GM19035 (cell line): ENCODE results near the gene DHRS12.

Experiments
- ATAC-seq: cut with Tn5 transposase; IDR thresholded peaks from one replicate; pipeline ENCODE4 v1.9.1; 2021; ENCODE audit not compliant: unreplicated experiment

Gene DHRS12

DNA sequence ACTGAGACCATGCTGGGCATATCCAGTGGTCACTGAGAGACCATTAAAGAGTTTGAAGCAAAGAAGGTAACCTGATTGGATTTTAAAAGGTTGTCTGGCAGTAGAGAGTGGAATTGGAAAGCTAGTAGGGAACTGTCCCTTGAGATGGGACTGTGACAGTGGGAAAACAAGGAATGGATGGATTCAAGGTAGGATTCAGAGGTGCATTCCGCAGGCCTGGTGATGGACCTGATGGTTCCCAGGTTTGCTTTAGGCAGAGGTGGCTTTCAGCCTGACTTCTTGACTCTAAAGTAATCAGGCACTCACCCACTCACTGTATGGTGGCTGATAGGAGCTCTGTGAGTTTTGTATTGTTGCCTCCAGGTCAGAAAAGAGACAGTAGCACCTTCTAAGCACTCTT is 73.0 kb downstream of the DHRS12 start:
- no peak for ATAC-seq

DNA sequence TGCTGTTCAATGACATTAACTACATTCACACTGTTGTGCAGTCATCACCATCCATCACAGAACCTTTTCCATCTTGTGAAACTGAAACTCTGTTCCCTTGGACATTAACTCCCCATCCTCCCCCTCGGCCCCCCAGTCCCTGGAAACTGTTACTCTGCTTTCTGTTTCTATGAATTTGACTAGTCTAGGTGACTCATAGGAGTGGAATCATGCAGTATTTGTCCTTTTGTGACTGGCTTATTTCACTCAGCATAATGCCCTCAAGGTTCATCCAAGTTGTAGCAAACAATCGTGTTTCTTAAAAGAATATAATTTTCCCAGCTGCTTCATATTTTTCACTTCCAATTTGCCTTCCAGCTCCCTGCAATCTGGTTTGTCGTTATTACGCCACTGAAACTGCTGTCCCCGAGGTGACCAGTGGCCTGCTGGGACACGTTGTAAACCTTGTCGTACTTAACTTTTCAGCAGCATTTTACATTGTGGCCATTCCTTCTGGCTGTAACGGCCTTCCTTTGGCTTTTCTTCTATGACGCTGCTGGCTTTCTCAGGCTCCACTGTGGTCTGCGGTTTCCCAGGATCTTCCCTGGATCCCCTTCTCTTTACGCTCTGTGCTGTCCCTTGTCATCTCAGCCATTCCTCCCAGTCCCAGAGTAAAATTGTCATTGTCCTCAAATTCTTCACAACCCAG is 74.0 kb downstream of the DHRS12 start:
- no peak for ATAC-seq

DNA sequence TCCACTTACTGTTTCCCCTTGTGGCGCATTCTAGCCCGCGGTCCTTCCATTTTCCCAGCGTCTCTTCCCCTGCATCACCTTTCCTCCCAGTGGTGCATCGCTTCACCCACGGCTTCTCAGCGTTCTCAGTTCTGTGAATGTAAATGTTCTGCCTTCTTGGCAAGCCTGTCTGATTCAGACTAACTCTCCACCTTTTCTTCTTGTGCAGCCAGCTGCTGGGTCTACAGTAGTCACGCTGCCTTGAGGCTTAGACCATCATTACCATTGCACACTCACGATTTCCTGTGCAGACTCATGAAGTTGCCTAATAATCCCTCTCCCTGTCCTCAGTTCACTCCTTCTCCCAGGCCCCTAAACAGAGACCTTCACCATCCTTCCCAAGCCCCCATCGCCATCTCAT is 75.0 kb downstream of the DHRS12 start:
- no peak for ATAC-seq

DNA sequence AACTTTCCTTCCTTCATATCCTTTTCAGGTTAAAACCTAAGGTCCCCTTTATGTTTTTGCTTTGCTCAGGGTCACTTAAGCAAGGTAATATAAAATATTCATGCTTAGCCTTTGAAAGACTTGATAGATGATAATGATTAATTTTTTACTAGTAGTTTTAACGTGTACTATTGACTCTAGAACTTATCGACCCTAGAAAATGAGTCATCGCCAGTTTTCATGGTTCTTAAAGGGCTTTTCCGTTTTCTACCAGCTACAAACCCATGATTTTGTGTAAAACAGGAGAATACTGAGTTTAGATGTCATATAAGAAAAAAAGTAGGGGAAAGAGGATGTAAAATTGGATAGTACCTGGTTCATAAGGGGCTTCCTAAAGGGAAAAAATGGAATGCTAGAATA is 75.7 kb downstream of the DHRS12 start:
- no peak for ATAC-seq

DNA sequence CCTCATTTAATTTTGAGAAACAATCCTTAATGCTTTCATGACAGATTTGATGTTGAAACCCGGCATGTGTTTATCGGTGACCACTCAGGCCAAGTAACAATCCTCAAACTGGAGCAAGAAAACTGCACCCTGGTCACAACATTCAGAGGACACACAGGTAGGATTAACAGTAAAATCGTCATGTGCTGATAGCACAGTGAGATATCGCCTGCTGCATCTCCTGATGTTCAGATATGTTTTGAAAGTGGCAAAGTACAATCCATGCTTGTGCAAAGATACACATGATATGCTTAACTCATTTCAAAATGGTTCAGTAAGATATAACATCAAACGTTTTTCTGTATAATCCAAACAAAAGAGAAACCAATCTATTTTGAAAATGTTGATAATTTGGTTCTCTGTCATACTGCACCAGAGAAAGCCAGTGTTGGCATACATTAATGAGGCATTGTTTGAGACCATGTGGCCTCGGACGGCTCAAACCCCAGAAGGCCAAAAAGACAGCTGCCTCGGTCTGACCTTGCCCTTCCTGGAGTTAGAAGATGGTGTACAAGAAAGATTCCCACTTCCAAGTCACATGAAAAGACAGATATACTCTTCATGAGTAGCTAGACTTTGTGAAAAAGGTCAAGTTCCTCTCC is 76.2 kb downstream of the DHRS12 start:
- no peak for ATAC-seq

DNA sequence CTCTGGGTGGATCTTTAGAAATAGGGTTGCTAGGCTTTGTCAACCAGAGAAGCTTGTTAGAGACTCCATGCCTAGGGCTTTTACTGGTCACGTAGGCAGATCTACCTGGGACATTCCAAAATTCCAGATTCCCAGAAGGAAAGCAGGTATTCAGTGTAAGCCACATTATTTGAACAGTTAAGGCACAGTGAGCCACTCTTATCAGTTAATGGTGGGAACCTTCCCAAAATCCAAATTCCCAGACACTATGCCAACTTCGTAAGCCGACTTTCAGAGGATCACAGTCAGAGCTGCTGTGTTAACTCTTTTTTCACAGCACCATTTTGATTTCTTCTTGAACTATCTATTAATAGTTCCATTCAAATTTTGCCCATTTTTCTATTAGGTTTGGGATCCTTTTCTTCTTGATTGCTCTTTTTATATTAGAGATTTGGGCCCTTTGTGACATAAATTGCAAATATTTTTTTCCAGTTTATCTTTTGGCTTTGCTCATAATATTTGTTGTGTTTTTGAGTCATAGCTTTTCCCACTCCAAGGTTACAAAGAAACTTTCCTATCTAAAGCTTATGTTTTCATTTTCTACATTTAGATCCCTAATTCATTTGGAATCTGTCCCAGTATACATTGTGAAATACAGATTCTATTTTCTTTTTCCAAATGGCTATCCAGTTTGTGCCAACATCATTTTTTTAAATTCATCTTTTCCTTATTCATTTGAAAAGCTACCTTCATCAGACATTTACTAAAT is 77.3 kb downstream of the DHRS12 start:
- no peak for ATAC-seq

DNA sequence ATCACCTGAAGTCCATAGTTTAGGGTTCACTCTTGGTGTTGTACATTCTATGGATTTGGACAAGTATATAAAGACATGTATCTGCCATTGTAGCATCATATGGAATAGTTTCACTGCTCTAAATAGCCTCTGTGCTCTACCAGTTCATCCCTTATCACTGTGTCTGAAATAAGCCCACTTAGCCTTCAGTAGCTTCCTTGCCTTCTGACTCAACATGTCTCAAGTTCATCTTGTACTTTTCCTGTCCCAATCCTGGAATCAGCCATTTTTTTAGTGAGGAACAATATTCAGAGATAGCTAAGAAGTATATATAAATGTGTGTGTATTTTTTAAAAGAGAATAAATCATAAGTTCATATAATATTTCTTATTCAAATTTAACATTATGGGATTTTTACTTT is 79.2 kb downstream of the DHRS12 start:
- no peak for ATAC-seq

DNA sequence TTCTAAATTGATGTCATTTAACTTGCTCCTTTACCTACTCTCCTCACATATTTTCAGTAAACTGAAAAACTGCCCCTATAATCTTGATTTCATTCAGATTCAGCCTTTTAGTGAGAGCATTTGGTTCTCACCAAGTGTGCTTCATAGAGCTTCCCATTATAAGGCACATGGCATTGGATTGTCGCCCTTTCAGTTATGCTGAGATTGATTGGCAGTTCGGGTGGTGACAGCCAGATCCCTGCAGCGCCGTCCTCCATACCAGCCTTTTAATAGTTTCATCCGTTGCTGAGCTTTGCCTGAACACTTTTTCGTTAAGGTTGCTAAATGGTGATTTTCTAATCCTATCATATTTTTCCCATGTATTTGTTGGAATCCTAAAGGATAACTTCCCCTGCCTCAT is 80.4 kb downstream of the DHRS12 start:
- no peak for ATAC-seq

DNA sequence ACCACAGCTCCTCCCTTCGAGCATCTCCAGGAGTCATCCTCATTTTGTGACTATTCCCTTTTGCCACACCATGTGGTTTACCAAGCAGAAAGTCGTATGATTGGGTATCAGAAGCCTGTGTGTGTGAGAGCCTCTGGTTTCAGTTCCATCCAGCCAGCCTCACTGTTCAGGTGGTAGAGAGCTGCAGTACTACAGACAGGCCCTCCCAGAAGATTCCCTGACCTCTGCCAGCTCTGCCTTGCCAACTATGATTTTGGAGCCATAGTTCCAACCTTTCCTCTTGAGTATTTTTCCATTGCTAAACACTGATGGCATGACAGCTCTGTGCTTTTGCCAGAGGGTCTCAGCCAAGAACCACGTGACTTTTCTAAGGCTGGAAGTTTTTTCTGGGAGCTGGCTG is 82.5 kb downstream of the DHRS12 start:
- ATAC-seq = no peak

DNA sequence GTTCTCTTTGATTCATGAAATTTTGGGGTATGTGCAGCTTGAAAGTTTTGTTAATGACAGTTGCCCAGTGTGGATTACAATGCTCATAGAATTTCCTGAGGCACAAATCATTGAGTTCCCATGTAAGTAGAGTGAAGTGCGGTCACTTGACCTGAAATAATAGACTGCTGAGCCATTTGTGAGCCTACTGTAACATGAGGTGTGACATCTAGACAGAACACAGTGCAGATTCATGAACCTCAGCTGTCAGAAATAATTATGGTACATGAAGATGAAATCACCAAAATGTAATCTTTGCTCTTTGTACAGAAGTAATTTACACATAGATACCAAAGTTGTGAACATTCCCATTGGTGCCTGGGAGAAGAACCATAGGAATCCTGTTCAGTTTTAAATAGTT is 84.6 kb downstream of the DHRS12 start:
- ATAC-seq = no peak
